K562 (cell line): ENCODE results near the gene CCR8. TPM values are rescaled to one million over a fixed set of nuclear protein-coding genes. Genes with fewer than 3 reads are reported as not detected.

Experiments used
- ATF3 ChIP-seq, 2 experiments: fragments of 450-650 bp in 1 of 2; sonication (generic) in 1 of 2; formaldehyde crosslinking in 1 of 2; IDR thresholded peaks in 1 of 2; conservative IDR thresholded peaks in 1 of 2; 2 replicates each; pipeline versions ENCODE4 v1.6.1 to v1.8.1; 2016 to 2023; ENCODE audit warnings: mild to moderate bottlenecking in 2 of 2, moderate library complexity in 2 of 2, inconsistent platforms in 1 of 2, missing genetic modification reagents in 1 of 2
- ATF7 ChIP-seq: fragments of 450-650 bp; IDR thresholded peaks from 2 replicates; pipeline ENCODE4 v1.7.1; 2014; ENCODE audit warnings: mild to moderate bottlenecking, moderate library complexity
- MLLT1 ChIP-seq, 2 experiments: fragments of 450-650 bp; IDR thresholded peaks; 2 replicates each; pipeline ENCODE4 v1.6.1; 2016
- NONO ChIP-seq, 2 experiments: fragments of 200-400 bp in 1 of 2; fragments of 450-650 bp in 1 of 2; formaldehyde crosslinking in 1 of 2; IDR thresholded peaks; 2 replicates each; pipeline ENCODE4 v1.6.1; 2017; ENCODE audit warnings: low read depth in 2 of 2, mild to moderate bottlenecking in 2 of 2, moderate library complexity in 2 of 2, low read length in 1 of 2
- RFX1 ChIP-seq: fragments of 450-650 bp; IDR thresholded peaks from 2 replicates; pipeline ENCODE4 v1.6.1; 2016; ENCODE audit warnings: mild to moderate bottlenecking, moderate library complexity
- SIN3A ChIP-seq, 2 experiments: fragments of 150-350 bp in 1 of 2; IDR thresholded peaks; 2 replicates each; pipeline ENCODE4 v1.6.1; 2011 to 2016; ENCODE audit warnings: borderline replicate concordance in 2 of 2, low read depth in 2 of 2, low read length in 2 of 2, mild to moderate bottlenecking in 2 of 2, moderate library complexity in 2 of 2; ENCODE audit not compliant: control insufficient read depth in 1 of 2
- THAP7 ChIP-seq: fragments of 250-450 bp; sonication (Bioruptor Pico); IDR thresholded peaks from 2 replicates; pipeline ENCODE4 v1.5.0; 2021
- ZBTB11 ChIP-seq, 3 experiments: fragments of 200-800 bp in 1 of 3; fragments of 250-450 bp in 1 of 3; fragments of 450-650 bp in 1 of 3; sonication (Bioruptor Pico) in 1 of 3; sonication (Bioruptor generic) in 1 of 3; formaldehyde crosslinking in 1 of 3; IDR thresholded peaks; 2 replicates each; pipeline versions ENCODE4 v1.6.1 to v1.8.0; 2016 to 2022; ENCODE audit warnings: mild to moderate bottlenecking in 2 of 3, missing genetic modification characterization in 2 of 3, missing compliant biosample characterization in 1 of 3, moderate library complexity in 1 of 3
- ZFP1 ChIP-seq: fragments of 450-650 bp; formaldehyde crosslinking; IDR thresholded peaks from 2 replicates; pipeline ENCODE4 v1.4.0; 2020; ENCODE audit warnings: mild to moderate bottlenecking, mixed read lengths
- ZNF699 ChIP-seq: fragments of 250-450 bp; sonication (Bioruptor Pico); IDR thresholded peaks from 2 replicates; pipeline ENCODE4 v1.8.0; 2021; ENCODE audit warnings: mild to moderate bottlenecking, moderate library complexity; ENCODE audit not compliant: insufficient replicate concordance
- ZNF717 ChIP-seq: fragments of 250-450 bp; sonication (Bioruptor Pico); IDR thresholded peaks from 2 replicates; pipeline ENCODE4 v1.5.0; 2021
- ZNF740 ChIP-seq, 3 experiments: fragments of 200-800 bp in 1 of 3; sonication (Bioruptor generic) in 1 of 3; sonication (generic) in 1 of 3; formaldehyde crosslinking in 1 of 3; IDR thresholded peaks; 2 replicates each; pipeline versions ENCODE4 v1.6.1 to v1.8.0; 2016 to 2022; ENCODE audit warnings: mild to moderate bottlenecking in 2 of 3, missing compliant biosample characterization in 2 of 3, missing genetic modification characterization in 2 of 3, missing genetic modification reagents in 1 of 3
- polyA plus RNA-seq, 8 experiments: library from polyadenylated mRNA; depleted of rRNA in 4 of 8; stranded (reverse) in 5 of 8; unstranded in 3 of 8; fragments of >200 nt; fragmentation: Nextera tagmentation in 2 of 8; fragmentation: Illumina TruSeq in 1 of 8; extraction: Ambion mirVana in 2 of 8; extraction: Trizol in 1 of 8; gene quantifications; 2 replicates each; pipeline versions ENCODE4 v1.2.1 to v1.2.3, GENCODE V29; 2011 to 2014; ENCODE audit warnings: inconsistent platforms in 1 of 8, missing spikeins in 1 of 8
- total RNA-seq, 7 experiments: library from RNA; depleted of rRNA in 6 of 7; stranded (reverse); fragments of >200 nt in 6 of 7; fragmentation: Illumina TruSeq in 2 of 7; extraction: Trizol in 2 of 7; gene quantifications; 2 replicates each; pipeline versions ENCODE4 v1.2.1 to v1.2.3, GENCODE V29; 2011 to 2021; ENCODE audit warnings: low replicate concordance in 1 of 7
- TF ChIP-seq, protein P1 (sequence below): fragments of 250-450 bp; sonication (Bioruptor Pico); IDR thresholded peaks from 2 replicates; pipeline ENCODE4 v1.9.0; 2021; ENCODE audit warnings: mild to moderate bottlenecking
- TF ChIP-seq, protein P2 (sequence below): sonication (generic); IDR thresholded peaks from 2 replicates; pipeline ENCODE4 v1.6.1; 2016

The CCR8 gene
- total and polyA plus RNA-seq, 9 of the 15 experiments (the other 6 are each of a cell fraction or from before 2014, with no cell fraction given): not detected

GRCh38 chr3:39287216-39288164 lies 42.0 kb upstream of the CCR8 start (continued):
- TF ChIP-seq ZBTB11 (CRISPR knock-in tag; IDR thresholded peaks at IDR 0.05) (no peak), ATF3 (IDR thresholded peaks at IDR 0.05) (peak; percentile 77; the same call in 1 of the 2 replicates), ATF3 (CRISPR knock-in tag; conservative IDR thresholded peaks at IDR 0.05) (no peak), NONO (IDR thresholded peaks at IDR 0.05; ENCODE audit: low read depth in 2 of 2, low read length in 1 of 2) (no peak), ZNF717 (no peak), ZFP1 (CRISPR knock-in tag) (no peak), ZNF699 (CRISPR knock-in tag) (no peak), SIN3A (IDR thresholded peaks at IDR 0.05; ENCODE audit: borderline replicate concordance in 2 of 2, control insufficient read depth in 1 of 2, low read depth in 2 of 2, low read length in 2 of 2) (no peak), ATF7 (no peak), RFX1 (no peak), ZNF740 (CRISPR knock-in tag; IDR thresholded peaks at IDR 0.05) (no peak), ZNF740 (tag; IDR thresholded peaks at IDR 0.05) (no peak), MLLT1 (IDR thresholded peaks at IDR 0.05) (no peak), THAP7 (CRISPR knock-in tag) (no peak)
- TF ChIP-seq, protein P1, sequence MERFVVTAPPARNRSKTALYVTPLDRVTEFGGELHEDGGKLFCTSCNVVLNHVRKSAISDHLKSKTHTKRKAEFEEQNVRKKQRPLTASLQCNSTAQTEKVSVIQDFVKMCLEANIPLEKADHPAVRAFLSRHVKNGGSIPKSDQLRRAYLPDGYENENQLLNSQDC (CRISPR knock-in tag): no peak
- TF ChIP-seq, protein P2, sequence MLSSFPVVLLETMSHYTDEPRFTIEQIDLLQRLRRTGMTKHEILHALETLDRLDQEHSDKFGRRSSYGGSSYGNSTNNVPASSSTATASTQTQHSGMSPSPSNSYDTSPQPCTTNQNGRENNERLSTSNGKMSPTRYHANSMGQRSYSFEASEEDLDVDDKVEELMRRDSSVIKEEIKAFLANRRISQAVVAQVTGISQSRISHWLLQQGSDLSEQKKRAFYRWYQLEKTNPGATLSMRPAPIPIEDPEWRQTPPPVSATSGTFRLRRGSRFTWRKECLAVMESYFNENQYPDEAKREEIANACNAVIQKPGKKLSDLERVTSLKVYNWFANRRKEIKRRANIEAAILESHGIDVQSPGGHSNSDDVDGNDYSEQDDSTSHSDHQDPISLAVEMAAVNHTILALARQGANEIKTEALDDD: no peak
